Sigmoid colon (tissue), 4 donors: ENCODE results near the gene TEP1.
"Not testable (repeated sequence)": the region's sequence is repeated elsewhere in the genome, so short reads cannot be mapped to it uniquely, and the experiment has no call there.

Experiments used
- CTCF ChIP-seq, 4 experiments: fragments of 450-650 bp in 3 of 4; fragments of 200-600 bp in 1 of 4; IDR thresholded peaks; one replicate each; pipeline ENCODE4 v1.5.1; 2016 to 2019; ENCODE audit warnings: antibody characterized with exemption in 4 of 4, mild to moderate bottlenecking in 3 of 4, moderate library complexity in 2 of 4
- POLR2A ChIP-seq, 2 donors: fragments of 450-650 bp; IDR thresholded peaks; one replicate each; pipeline ENCODE4 v1.6.1; 2016; ENCODE audit warnings: antibody characterized with exemption in 2 of 2, mild to moderate bottlenecking in 2 of 2, moderate library complexity in 2 of 2
- POLR2AphosphoS5 ChIP-seq, 4 donors: sonication (generic); formaldehyde crosslinking; IDR thresholded peaks; one replicate each; pipeline ENCODE4 v1.6.1; 2017; ENCODE audit warnings: antibody characterized with exemption in 4 of 4

- not testable (repeated sequence) for TF ChIP-seq POLR2A, CTCF, POLR2AphosphoS5 (IDR thresholded peaks at IDR 0.05)
Measured at GRCh38 chr14:20452831-20453230, 39.5 kb upstream of the TEP1 start.
